Measurements from ENCODE around the gene PECR. TPM values are rescaled to one million over a fixed set of nuclear protein-coding genes. Genes with fewer than 3 reads are reported as not detected.
"Not testable (repeated sequence)": the region's sequence is repeated elsewhere in the genome, so short reads cannot be mapped to it uniquely, and the experiment has no call there.

The PECR gene
- total RNA-seq, 2 experiments from 2014 or later: 21.6 to 31.9 TPM

DNA sequence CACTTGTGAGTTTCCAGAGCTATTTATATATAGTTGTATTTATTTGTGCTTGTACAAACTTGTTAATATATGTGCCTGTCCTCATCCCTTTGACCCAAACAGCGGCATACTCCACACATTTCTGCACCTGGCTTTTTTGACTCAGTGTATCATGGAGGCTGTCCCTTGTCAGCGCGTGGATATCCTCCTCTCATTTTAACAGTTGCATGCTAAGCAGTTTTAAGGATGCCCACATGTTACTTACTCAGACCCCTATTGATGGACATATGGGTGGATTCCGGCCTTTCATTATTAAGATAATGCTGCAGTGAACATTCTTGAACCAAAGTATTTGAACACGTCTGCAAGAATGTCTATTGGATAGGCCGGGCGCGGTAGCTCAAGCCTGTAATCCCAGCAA, 67.6 kb downstream of the PECR start:
- peaks cover 68% of the 10 kb centered on the region for H3K4me1 Mint-ChIP-seq
- no peaks in the 10 kb centered on the region for H3K27me3 Mint-ChIP-seq
- H3K4me3 Mint-ChIP-seq: peak overlapping the region; percentile 90
- CTCF ChIA-PET: interaction anchor here (0.7 to 3.6 kb wide), 5 partner anchors 10 to 63 kb away, joined by 3 to 20 read pairs (median 4); no protein-coding TSS in a partner anchor
- no peak for DNase-seq
- H3K27ac Mint-ChIP-seq: peak overlapping the region; percentile 56
- no peak for ATAC-seq
- H3K36me3 Mint-ChIP-seq: peaks cover 12% of the 10 kb centered on the region
- no peaks in the 10 kb centered on the region for H3K9me3 Mint-ChIP-seq (ENCODE audit: low read depth)

DNA sequence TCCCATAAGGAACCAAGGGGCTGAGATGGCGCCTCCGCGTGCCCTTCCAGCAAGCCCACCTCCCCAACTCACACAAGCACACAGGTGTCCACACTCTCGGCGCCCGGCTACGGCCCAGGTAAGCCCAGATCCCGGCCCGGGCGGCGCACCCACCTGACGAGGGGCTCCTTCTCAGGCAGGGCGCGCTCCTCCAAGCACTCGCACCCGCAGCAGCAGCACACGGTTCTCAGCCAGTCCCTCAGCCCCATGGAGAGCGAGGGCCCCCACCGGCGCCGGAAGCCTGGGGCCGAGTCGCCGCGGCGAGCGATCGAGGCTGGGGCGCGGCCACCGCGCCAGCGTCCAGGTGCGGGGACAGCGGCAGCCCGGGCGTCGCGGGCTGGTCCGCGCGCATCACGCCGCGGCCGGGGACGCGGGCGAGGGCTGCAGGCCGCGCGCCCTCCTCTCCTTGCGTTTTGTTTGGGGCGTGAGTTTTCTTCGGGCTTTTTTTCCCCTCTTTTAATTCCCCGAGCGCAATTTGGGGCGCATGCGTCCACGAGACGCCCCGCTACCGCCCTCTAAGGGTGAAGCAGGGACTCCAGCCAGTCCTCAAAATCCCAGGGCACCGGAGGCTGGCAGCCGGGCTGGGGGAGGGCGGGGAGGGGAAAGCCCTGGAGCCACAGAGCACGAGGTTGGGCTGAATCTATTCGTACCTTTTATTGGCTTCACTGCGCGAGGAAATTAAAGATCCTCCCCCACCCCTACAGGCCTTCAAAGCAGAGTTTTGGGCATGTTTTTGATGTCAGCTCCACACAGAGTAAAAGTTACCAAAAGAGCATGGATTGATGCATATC, 68.3 kb downstream of the PECR start, which contains the start of gene MREG:
TSS of gene MREG (minus strand) at position 472 of the 830 bp plus-strand sequence. CDS start at position 248, 224 bp downstream.
- Mint-ChIP-seq H3K27me3 (no peaks in the 10 kb centered on the region), H3K27ac (peak within 1 kb of the TSS; percentile 69), H3K9me3 (ENCODE audit: low read depth) (no peaks in the 10 kb centered on the region), H3K4me3 (peak within 1 kb of the TSS; percentile 90), H3K4me1 (peaks cover 66% of the 10 kb centered on the region), H3K36me3 (peaks cover 7% of the 10 kb centered on the region)
- ATAC-seq (peak; percentile 73), DNase-seq (peak; percentile 91)
- CTCF ChIA-PET: interaction anchor here (0.7 to 3.6 kb wide), 11 partner anchors 9 to 72 kb away, joined by 3 to 20 read pairs (median 4); no protein-coding TSS in a partner anchor

DNA sequence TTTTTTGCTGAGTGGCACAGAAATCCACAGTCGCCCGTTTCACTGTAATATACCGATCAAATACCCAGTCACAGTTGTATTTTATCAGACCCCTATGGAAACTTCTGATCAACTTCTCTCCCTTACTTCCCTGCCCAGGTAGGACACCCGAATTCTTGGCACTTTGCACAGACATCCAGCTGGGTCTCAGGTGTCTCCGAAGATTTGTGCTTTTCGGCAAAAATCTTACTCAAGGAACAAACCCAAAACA, 68.9 kb downstream of the PECR start:
- Mint-ChIP-seq H3K27me3 (no peaks in the 10 kb centered on the region), H3K36me3 (peaks cover 6% of the 10 kb centered on the region), H3K27ac (peak overlapping the region; percentile 69), H3K4me1 (peaks cover 66% of the 10 kb centered on the region), H3K9me3 (ENCODE audit: low read depth) (no peaks in the 10 kb centered on the region), H3K4me3 (peak overlapping the region; percentile 90)
- ATAC-seq (no peak), DNase-seq (no peak)
- CTCF ChIA-PET: interaction anchor here (0.7 to 3.6 kb wide), 9 partner anchors 8 to 81 kb away, joined by 3 to 20 read pairs (median 4); no protein-coding TSS in a partner anchor

DNA sequence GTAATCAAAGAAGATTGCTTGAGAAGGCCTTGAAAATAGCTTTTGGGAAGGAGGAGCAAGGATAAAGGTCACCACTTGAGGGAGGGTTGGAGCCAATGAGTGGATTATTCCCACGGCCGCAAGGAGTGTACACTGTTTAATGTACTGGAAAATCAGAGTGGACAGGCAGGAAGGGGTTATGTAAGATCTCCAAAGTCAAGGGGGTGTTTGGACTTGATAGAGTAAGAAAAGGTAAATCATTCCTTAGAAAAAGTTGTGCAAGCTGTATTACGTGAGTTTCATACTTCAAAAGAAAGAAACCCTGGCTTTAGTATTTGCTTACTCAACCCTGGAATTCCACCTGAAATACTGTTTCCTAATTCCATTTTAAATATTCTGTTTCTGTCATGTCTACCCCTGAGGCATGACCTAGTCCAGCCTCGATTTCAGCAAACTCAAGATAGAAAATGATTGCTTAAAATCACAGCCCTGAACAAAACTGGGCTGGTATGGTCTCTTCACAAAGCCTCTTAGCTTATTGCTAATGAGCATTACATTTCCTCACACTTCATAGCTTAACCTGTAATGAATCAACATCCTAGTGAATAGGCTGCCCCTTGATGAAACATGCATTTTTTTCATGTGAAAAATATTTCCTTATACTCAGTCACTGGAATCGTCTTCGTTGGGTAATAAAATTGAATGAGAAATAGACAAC, 69.3 kb downstream of the PECR start:
- Mint-ChIP-seq H3K4me1 (peaks cover 62% of the 10 kb centered on the region), H3K27ac (peak overlapping the region; percentile 69), H3K4me3 (peak overlapping the region; percentile 90), H3K27me3 (no peaks in the 10 kb centered on the region), H3K9me3 (ENCODE audit: low read depth) (no peaks in the 10 kb centered on the region), H3K36me3 (peaks cover 6% of the 10 kb centered on the region)
- CTCF ChIA-PET: interaction anchor here (0.7 to 3.6 kb wide), 9 partner anchors 8 to 80 kb away, joined by 3 to 20 read pairs (median 4); no protein-coding TSS in a partner anchor
- DNase-seq: no peak
- ATAC-seq: no peak

DNA sequence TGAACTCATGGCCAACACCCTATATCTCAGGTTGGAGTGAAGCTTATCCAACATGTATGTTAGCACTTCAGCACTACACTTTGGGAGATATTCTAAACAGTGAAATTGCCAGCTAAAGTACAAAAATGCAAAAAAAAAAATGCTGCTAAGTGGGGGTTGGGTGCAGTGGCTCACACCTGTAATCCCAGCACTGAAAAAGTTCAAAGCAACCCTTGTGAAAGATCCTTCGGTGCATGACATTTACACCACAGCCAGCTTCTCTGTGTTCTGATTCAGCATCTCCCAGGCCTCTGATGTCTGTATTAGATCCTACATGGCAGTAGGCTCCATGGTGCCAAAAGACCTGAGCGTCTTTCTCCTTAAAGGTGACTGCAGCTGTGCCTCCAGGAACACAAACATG, 72.4 kb downstream of the PECR start:
- not testable (repeated sequence) for H3K9me3 Mint-ChIP-seq (ENCODE audit: low read depth); H3K27me3 Mint-ChIP-seq; H3K4me3 Mint-ChIP-seq; ATAC-seq; DNase-seq; H3K27ac Mint-ChIP-seq
- CTCF ChIA-PET: interaction anchor here (0.7 kb wide), 1 partner anchor 11 kb away, joined by 3 read pairs; no protein-coding TSS in a partner anchor
- Mint-ChIP-seq H3K4me1 (peaks cover 63% of the 10 kb centered on the region), H3K36me3 (peaks cover 10% of the 10 kb centered on the region)

DNA sequence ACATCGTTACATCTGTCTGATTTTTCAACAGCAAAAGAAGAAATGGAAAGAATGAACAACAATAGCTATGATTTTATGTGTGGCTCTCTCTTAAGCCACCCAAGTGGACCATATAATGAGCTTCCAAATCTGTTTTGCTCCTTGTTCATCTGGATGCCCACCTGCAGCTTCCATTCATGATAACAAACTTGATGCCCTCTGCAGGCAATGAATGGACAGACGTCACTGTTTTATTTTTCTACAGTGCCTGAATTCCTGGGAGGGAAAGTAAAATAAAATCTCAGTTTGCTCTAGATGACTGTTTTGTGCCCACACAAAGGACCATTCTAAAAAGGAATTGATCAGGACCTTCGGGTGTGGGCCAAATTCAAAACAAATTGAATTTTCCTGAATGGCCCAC, 73.2 kb downstream of the PECR start:
- H3K27ac Mint-ChIP-seq: no peak overlapping the region
- CTCF ChIA-PET: interaction anchor here (1.2 to 6.8 kb wide), 2 partner anchors 15 to 58 kb away, joined by 4 to 40 read pairs; no protein-coding TSS in a partner anchor
- no peaks in the 10 kb centered on the region for H3K9me3 Mint-ChIP-seq (ENCODE audit: low read depth)

DNA sequence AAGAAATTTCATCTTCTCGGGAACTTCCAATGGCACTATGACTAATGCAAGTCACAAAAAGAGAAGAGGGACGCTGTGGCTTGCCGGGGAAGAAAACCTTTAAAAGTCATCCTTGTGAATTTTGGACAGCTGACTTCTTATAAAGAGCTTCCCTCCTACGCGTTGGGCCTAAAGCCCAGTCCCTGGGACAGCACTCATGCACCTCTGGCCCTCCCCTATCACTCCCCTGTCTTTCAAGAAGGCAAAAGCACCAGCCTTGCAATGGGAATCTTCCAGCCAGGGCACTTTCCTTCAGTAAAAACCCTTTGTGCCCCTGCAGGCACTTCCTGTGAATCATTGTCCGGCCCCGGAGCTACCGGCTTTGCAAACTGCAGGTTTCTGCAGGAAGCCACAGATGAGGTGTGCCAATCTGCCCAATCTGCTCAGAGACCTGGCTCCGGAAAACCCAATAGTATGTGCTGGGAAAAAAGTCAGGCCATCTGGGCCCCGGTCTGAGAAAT, 75.4 kb downstream of the PECR start:
- Mint-ChIP-seq H3K4me1 (peaks cover 64% of the 10 kb centered on the region), H3K36me3 (peaks cover 13% of the 10 kb centered on the region), H3K4me3 (peak overlapping the region; percentile 45), H3K27ac (peak overlapping the region; percentile 90), H3K27me3 (no peaks in the 10 kb centered on the region), H3K9me3 (ENCODE audit: low read depth) (no peaks in the 10 kb centered on the region)
- CTCF ChIA-PET: interaction anchor here (1.3 to 6.8 kb wide), 6 partner anchors 10 to 55 kb away, joined by 3 to 40 read pairs (median 7); no protein-coding TSS in a partner anchor
- DNase-seq: peak; percentile 80
- ATAC-seq: peak; percentile 75

More for the DNA sequence above, 73.2 kb downstream of the PECR start:
- peaks cover 66% of the 10 kb centered on the region for H3K4me1 Mint-ChIP-seq
- DNase-seq (no peak), ATAC-seq (no peak)
- H3K4me3 Mint-ChIP-seq: no peak overlapping the region
- peaks cover 13% of the 10 kb centered on the region for H3K36me3 Mint-ChIP-seq
- H3K27me3 Mint-ChIP-seq: no peaks in the 10 kb centered on the region

DNA sequence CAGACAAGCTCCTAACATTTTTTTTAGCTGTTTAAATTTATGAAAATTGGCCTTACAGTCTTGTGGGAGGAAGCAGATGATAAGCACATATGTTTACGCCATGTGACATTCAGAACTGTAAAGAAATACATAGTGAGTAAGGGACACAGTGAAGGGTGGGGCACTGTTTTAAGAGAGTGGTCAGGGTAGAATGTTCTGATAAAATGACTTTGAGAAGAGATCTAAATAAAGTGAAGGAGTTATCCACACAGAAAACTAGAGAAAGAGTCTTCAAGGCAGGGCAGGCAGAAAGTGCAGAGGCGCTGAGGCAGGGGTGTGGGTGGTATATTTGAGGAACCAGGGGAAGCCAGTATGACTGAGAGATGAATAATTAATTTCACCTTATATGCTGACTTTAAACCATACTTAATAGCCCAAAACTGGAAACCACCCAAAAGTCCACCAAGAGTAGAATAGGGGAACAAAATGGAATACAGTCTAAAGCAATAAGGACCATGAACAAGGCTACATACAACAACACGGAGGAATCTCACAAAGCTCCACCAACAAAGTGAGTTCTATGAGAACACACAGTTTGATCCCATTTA, 76.8 kb downstream of the PECR start:
- H3K36me3 Mint-ChIP-seq: peaks cover 9% of the 10 kb centered on the region
- peaks cover 58% of the 10 kb centered on the region for H3K4me1 Mint-ChIP-seq
- H3K9me3 Mint-ChIP-seq (ENCODE audit: low read depth): no peaks in the 10 kb centered on the region
- peak; percentile 39 for DNase-seq
- peak overlapping the region; percentile 6 for H3K4me3 Mint-ChIP-seq
- H3K27ac Mint-ChIP-seq: peak overlapping the region; percentile 71
- CTCF ChIA-PET: interaction anchor here (0.8 to 6.8 kb wide), 10 partner anchors 7 to 54 kb away, joined by 3 to 40 read pairs (median 4); no protein-coding TSS in a partner anchor
- no peaks in the 10 kb centered on the region for H3K27me3 Mint-ChIP-seq
- no peak for ATAC-seq

DNA sequence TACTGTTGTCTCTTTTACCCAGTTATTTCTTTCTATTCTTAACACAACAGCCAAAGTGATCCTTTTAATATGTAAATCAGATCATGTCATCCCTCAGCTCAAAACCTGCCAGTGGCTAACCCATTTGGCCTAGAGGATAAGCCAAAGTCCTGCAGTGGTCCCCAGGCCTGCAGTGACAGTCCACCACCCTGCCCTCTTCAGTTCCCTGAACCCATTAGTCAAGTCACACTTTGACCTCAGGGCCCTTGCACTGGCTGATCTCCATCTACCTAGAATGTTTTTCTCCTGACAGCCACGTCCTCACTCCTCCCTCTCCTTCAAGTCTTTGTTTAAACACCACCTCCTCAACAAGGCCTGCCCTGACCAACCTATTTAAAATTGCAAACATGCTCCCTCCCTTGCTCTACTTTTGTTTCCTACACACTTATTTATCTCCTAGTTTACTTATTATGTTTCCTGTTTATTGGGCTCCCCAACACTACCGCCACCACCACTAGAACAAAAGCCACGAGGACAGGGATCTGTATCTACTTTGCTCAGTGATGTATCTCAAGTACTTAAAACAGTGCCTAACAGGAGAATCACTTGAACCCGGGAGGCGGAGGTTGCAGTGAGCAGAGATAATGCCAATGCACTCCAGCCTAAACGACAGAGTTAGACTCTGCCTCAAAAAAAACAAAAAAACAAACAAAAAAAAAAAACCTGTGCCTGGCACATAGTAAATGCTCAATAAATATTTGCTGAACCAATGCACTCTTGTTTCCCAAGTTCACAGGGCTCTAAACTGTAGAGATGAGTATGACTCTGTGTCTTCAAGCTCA, 77.5 kb downstream of the PECR start:
- DNase-seq (peak; percentile 45), ATAC-seq (no peak)
- CTCF ChIA-PET: interaction anchor here (0.8 to 6.8 kb wide), 4 partner anchors 9 to 53 kb away, joined by 3 to 40 read pairs (median 6); no protein-coding TSS in a partner anchor
- peaks cover 56% of the 10 kb centered on the region for H3K4me1 Mint-ChIP-seq
- peaks cover 7% of the 10 kb centered on the region for H3K36me3 Mint-ChIP-seq
- no peaks in the 10 kb centered on the region for H3K27me3 Mint-ChIP-seq
- H3K27ac Mint-ChIP-seq: peak overlapping the region; percentile 71
- H3K4me3 Mint-ChIP-seq: no peak overlapping the region
- H3K9me3 Mint-ChIP-seq (ENCODE audit: low read depth): no peaks in the 10 kb centered on the region

DNA sequence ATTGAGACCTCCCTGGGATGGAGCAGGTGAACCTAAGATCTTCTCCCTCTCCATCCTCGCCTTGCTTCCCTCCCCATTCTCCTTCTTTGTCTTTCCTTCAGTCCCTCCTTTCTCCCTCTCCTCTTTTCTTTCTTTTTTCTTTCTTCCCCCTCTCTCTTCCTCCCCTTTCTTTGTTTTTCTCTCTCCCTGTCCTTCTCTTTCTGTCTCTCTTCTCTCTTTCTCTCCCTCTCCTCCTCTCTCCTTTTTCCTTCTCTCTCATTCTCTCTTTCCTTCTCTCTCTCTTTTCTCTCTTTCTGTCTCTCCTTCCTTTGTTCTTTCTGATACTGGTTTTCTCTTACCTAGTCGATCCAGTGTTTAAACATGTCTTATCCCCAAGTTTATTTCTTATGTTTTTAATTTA, 78.9 kb downstream of the PECR start:
- Mint-ChIP-seq H3K4me1 (peaks cover 51% of the 10 kb centered on the region), H3K36me3 (peaks cover 8% of the 10 kb centered on the region), H3K27me3 (no peaks in the 10 kb centered on the region), H3K9me3 (ENCODE audit: low read depth) (no peaks in the 10 kb centered on the region), H3K27ac (peak overlapping the region; percentile 50), H3K4me3 (peak overlapping the region; percentile 11)
- DNase-seq: no peak
- CTCF ChIA-PET: interaction anchor here (0.9 to 6.8 kb wide), 2 partner anchors 19 to 52 kb away, joined by 3 to 40 read pairs; no protein-coding TSS in a partner anchor
- ATAC-seq: no peak

DNA sequence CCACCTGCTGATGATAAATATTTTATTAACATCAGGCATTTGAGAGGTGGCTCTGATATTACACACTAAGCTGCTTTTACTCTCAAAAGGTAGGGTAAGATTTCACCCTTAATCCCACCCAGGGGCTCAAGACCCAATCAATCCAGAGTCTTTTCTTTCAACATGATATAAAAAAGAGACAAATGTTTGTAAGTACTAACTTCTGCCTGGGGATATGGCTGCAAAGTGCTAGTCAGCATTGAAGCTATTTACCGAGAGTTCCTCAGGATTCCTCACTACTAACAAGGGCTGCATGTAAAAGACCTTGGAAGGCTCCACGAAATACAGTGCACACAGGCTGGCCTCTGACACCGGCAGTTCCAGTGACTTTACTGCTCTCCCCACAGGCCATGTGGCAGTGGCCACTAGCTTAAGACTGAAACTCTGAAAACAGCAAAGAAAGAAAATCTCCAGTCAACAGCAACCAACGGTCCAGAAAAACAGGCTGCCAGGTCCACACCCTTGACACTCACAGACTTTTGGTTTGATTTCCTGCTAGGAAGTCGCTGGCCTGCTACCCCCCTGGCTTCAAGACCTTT, 79.4 kb downstream of the PECR start:
- H3K4me3 Mint-ChIP-seq: no peak overlapping the region
- H3K4me1 Mint-ChIP-seq: peaks cover 55% of the 10 kb centered on the region
- ATAC-seq (no peak), DNase-seq (peak; percentile 40)
- H3K9me3 Mint-ChIP-seq (ENCODE audit: low read depth): no peaks in the 10 kb centered on the region
- H3K27me3 Mint-ChIP-seq: no peaks in the 10 kb centered on the region
- CTCF ChIA-PET: interaction anchor here (0.9 to 6.8 kb wide), 3 partner anchors 20 to 51 kb away, joined by 3 to 40 read pairs (median 3); no protein-coding TSS in a partner anchor
- peaks cover 12% of the 10 kb centered on the region for H3K36me3 Mint-ChIP-seq
- H3K27ac Mint-ChIP-seq: peak overlapping the region; percentile 50
